HG02840 (cell line): Measurements from ENCODE around the gene CYP2D6.
"Not testable (repeated sequence)": the region's sequence is repeated elsewhere in the genome, so short reads cannot be mapped to it uniquely, and the experiment has no call there.

Experiments used
- ATAC-seq: cut with Tn5 transposase; IDR thresholded peaks from one replicate; pipeline ENCODE4 v1.9.1; 2021; ENCODE audit warnings: mild to moderate bottlenecking, moderate library complexity, moderate number of reproducible peaks; ENCODE audit not compliant: unreplicated experiment, low FRiP score

CYP2D6 gene

DNA sequence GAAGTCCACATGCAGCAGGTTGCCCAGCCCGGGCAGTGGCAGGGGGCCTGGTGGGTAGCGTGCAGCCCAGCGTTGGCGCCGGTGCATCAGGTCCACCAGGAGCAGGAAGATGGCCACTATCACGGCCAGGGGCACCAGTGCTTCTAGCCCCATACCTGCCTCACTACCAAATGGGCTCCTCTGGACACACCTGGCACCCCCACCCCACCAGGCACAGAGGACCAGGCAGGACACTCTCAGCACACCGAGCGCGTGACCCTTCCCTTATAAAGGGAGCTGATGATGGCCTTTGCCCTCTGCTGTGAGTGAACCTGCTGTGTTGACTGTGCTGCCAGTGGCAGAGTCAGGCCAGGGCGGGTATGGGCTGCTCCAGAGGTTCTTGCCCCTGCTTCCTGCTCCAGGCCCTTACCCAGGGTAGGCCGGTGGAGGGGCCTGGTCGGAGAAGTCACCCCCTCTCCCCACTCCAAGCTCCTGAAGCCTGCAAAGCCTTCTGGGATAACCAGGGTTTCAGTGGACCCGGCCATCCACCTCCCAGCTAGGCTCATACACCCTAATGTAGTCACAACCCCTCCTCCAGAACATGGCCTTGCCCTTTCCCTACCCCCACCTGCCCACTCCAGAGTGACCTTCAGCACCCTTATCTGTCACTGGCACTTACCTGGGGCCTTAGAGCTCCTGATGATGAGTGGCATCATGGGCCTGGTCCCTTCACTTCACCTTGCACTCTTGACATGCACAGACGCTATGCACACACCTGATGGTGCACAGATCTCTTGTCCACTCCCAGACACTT, at the start of gene CYP2D6:
Gene CYP2D6 (minus strand): TSS at position 172 of the 793 bp plus-strand sequence. CDS start 19 bp downstream, at position 153.
- not testable (repeated sequence) for ATAC-seq

DNA sequence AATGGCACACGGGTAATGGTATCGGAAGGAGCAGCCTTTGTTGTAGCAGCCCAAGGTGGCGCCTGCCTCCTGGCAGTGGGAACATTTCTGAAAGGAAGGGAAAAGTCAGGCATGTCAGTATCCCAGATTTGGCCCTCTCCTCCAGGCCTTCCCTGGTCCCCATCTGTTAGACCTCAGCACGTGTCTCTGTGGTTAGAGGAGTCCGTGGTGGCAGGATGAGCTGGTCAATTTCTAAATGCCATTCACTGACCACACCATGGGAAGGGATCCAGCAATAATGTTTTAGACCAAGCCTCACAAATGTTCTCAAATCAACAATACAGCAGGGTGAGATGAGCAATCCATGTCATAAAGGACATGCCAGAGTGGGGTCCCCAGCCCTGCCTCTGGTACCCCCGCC, 49.0 kb upstream of the CYP2D6 start:
- ATAC-seq = no peak

DNA sequence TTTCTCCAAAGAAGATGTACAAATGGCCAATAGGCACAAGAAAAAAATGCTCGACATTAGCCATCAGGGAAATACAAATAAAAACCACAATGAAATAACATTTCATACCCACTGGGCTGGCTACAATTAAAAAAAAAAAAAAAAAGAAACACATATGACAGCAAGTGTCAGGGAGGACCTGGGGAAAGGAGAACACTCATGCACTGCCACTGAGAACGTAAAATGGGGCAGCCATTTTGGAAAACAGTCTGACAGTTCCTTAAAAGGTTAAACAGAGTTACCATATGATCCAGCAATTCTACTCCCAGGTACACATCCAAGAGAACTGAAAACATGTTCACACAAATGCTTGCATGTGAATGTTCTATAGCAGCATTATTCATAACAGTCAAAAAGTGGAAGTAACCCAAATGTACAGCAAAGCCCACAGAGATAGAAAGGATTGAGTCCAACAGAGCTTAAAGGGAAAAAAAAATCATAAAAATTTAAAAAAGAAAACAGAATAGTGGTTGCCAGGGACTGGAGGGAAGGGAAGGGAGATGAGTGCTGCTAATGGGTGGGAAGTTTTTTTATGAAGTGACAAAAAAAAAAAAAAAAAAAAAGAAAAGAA, 48.4 kb upstream of the CYP2D6 start:
- no peak for ATAC-seq

GRCh38 chr22:42177891-42178336, 47.3 kb upstream of the CYP2D6 start:
- ATAC-seq = no peak

DNA sequence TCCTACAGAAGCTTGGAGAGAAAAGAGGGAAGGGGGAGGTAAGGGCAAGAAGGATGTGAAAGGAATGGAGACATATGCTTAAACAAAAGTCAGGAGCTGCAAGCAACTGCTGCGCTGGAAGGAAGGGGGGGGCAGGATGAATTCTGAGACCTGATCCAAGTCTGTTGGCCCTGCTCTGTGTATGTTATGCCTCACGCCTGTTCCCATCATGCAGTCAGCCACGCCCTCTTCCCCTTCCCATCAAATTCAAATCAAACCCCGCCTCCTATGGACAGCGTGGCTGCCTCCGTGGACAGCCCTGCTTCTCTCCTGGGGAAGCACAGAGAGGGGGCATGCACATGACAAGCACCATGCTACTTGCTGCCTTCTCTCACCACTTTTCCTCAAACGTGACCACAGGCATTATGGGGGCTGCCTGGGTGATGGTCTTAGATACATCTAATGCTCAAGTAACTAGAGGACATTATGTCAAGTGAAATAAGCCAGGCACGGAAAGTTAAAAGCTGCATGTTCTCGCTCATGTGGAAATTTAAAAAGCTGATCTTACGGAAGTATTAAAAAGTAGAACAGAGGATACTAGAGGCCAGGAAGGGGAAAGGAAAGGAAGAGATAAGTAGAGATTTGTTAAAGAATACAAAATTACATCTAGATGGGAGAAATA, 45.8 kb upstream of the CYP2D6 start:
- ATAC-seq = no peak

GRCh38 chr22:42174062-42174461, 43.5 kb upstream of the CYP2D6 start:
- no peak for ATAC-seq

GRCh38 chr22:42173183-42173926, 42.7 kb upstream of the CYP2D6 start:
- no peak for ATAC-seq

DNA sequence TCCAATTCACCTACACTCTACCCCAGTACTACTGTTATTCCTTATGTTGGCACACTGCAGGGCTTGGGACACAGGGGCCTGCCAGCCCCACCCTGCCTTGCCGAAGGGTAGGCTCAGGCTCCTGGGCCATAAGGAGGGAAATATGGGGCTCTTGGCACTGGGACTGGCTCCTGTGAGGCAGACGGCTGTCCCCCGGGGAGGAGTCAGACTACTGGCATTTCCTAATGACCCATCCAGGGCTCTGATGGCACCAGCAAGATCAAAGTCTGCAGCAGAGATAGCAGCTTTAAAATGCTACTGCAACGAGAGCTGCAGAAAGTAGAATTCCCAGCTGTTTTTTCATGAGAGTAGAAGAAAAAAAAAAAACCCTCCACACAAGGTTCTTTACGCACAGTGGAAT, 42.2 kb upstream of the CYP2D6 start:
- ATAC-seq = no peak

- no peak for ATAC-seq
These were observed 41.5 kb upstream of the CYP2D6 start for GRCh38 chr22:42171946-42172719.

DNA sequence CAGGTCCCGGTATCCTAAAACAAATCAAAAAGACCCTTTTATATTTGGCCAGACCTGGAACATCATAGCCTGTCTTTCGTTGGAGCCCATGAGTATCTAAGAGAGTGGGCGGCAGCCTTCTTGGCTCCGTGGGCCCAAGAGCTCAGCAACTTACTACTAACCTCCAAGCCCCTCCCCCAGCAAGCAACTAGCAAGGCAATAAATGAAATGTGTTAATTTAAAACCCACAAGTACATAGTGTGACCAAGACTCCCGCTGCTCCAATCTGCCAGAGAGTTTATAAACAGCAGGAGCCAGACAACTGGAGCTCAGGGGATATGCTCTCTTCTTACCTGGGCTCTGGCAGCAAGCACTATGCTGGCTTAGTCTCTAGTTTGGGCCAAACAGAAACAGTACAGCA, 40.8 kb upstream of the CYP2D6 start:
- ATAC-seq = no peak

GRCh38 chr22:42170946-42171345, 40.3 kb upstream of the CYP2D6 start:
- no peak for ATAC-seq

DNA sequence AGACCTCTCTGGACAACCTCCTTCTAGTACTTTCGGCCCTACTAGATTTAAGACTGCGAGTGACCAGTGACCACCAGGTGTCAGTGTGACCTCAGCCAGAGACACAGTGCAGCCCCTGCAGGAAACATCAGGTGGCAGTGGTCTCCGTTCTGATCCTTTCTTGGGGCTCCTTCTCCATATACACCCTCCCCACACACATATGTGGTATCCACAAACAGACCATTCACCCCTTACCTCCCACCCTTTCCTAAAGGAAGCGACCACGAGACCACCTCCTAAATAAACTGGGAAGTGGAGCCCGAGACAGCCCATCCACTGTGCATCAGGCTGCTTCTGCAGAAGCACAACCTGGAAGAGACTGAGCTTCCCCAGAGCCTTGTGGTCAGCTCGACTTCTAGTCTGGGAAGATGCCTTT, 38.5 kb upstream of the CYP2D6 start:
- no peak for ATAC-seq

- no peak for ATAC-seq
These were observed 37.9 kb upstream of the CYP2D6 start for GRCh38 chr22:42168476-42168875.

GRCh38 chr22:42167066-42167465, 36.5 kb upstream of the CYP2D6 start:
- ATAC-seq = no peak

- ATAC-seq = no peak
These were observed 34.3 kb upstream of the CYP2D6 start for GRCh38 chr22:42164901-42165300.

- ATAC-seq = no peak
These were observed 32.9 kb upstream of the CYP2D6 start for GRCh38 chr22:42163515-42163914.

GRCh38 chr22:42162728-42163489, 32.3 kb upstream of the CYP2D6 start:
- no peak for ATAC-seq

DNA sequence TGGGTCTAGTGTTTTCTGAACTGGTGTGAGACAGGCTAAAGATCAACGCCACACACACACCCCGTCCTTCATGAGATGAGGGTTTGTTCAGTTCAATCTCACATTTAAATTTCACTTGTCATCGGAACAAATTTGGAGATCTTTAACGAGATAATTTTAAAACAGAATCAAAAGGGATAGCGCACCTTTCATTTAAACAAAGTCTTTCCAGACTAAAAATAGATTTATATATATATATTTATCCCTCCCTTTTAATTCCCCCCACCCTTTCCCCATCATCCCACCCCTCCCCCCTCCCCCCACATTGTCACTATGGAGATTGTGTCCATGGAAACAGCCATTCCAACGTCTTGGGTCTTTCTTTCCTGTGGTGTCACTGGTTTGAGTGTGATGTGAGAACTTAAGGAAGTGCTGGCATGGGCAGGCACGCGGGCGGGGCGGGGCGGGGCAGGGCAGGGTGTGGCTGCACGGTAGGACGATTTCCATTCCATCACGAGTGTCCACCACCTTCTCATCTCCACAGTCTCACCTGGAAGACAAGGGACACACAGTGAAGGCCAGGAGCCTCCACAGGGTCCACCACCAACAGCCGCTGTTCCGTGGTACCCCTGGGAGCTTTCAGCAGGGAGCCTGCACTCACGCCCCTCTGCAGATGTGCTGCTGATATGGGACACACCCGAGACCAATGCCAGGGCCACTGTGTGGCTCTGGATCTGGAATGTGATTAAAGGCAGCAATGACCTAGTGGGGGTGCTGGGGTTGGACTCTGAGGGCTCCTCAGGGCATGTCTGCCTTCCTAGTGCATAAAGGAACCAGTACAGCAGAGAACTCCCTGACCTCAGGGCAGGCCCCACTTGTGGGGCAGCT, 30.5 kb upstream of the CYP2D6 start:
- no peak for ATAC-seq
